ENCODE measurements around the gene PPP3CA.
"Not testable (repeated sequence)": the region's sequence is repeated elsewhere in the genome, so short reads cannot be mapped to it uniquely, and the experiment has no call there.

PPP3CA gene

GRCh38 chr4:101000496-101000895 lies 346.8 kb downstream of the PPP3CA start:
- peaks cover 8% of the 10 kb centered on the region for H3K9me3 ChIP-seq (ENCODE audit: control insufficient read depth, insufficient read depth, low read depth, low read length)
- H3K4me3 ChIP-seq (ENCODE audit: low read depth, low read length), result no peak overlapping the region
- H3K27ac ChIP-seq (ENCODE audit: low read depth, low read length), result no peak overlapping the region
- no peak overlapping the region for H3K9ac ChIP-seq (ENCODE audit: low read length)
- peaks cover 5% of the 10 kb centered on the region; the same call in 1 of the 2 replicates for H3K4me1 ChIP-seq (ENCODE audit: control insufficient read depth, insufficient read depth, low read length)
- H3K36me3 ChIP-seq (ENCODE audit: control insufficient read depth, insufficient read depth, low read length), result no peaks in the 10 kb centered on the region; the same call in 1 of the 2 replicates
- H3K27me3 ChIP-seq (ENCODE audit: control insufficient read depth, insufficient read depth, low read length), result no peaks in the 10 kb centered on the region

DNA sequence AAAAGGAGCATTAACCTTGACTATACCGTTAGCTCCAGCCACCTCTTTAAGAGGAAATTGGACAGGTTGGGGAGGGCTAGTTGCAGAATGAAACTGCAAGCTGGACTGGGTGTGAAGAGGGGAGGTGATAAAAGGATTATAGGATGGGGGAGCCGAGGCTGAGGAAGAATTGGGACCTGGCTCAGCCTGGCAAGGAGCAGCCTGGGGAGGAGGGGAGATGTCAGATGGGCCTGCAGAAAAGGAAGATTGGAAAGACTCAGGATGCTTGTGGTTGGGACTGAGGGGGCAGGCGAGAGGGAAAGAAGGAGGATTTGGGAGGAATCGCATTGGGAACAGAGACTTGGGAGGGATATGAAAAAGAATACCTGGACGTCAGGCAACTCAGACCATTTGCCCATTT lies 351.7 kb downstream of the PPP3CA start:
- H3K36me3 ChIP-seq (ENCODE audit: control insufficient read depth, insufficient read depth, low read length), result no peaks in the 10 kb centered on the region; the same call in 1 of the 2 replicates
- no peaks in the 10 kb centered on the region for H3K27me3 ChIP-seq (ENCODE audit: control insufficient read depth, insufficient read depth, low read length)
- peak overlapping the region; percentile 76 for H3K9ac ChIP-seq (ENCODE audit: low read length)

DNA sequence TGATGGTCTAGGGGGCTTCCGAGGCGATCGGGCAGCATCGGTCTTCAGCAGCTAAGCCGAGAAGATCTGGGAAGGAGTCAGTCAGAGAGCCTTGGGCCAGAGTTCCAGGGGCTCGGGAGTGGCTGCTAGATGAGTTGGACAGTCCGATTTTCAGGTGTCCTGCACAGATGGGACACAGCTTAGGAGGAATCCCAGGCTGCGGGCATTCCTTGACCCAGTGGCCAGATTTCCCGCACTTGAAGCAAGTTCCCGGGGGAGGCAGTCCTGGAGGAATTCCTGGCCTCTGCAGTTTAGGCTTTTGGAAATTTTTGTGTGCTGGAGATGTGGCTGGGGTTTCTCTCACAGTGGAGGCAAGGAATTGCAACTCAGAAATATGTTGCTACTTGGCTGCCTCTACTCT lies 352.3 kb downstream of the PPP3CA start:
- H3K4me3 ChIP-seq (ENCODE audit: low read depth, low read length); H3K27ac ChIP-seq (ENCODE audit: low read depth, low read length); H3K9me3 ChIP-seq (ENCODE audit: control insufficient read depth, insufficient read depth, low read depth, low read length); H3K27me3 ChIP-seq (ENCODE audit: control insufficient read depth, insufficient read depth, low read length); H3K36me3 ChIP-seq (ENCODE audit: control insufficient read depth, insufficient read depth, low read length): not testable (repeated sequence)
- Histone ChIP-seq H3K9ac (ENCODE audit: low read length) (peak overlapping the region; percentile 5), H3K4me1 (ENCODE audit: control insufficient read depth, insufficient read depth, low read length) (peaks cover 18% of the 10 kb centered on the region)

More for the DNA sequence above, 351.7 kb downstream of the PPP3CA start:
- peaks cover 18% of the 10 kb centered on the region for H3K4me1 ChIP-seq (ENCODE audit: control insufficient read depth, insufficient read depth, low read length)
- H3K27ac ChIP-seq (ENCODE audit: low read depth, low read length), result no peak overlapping the region
- H3K9me3 ChIP-seq (ENCODE audit: control insufficient read depth, insufficient read depth, low read depth, low read length), result no peaks in the 10 kb centered on the region; the same call in 1 of the 2 replicates
- H3K4me3 ChIP-seq (ENCODE audit: low read depth, low read length), result peak overlapping the region; percentile 16; the same call in 1 of the 2 replicates

- Histone ChIP-seq H3K27ac (ENCODE audit: low read depth, low read length) (peak overlapping the region; percentile 36; the same call in 1 of the 2 replicates), H3K4me3 (ENCODE audit: low read depth, low read length) (peak overlapping the region; percentile 12; the same call in 1 of the 2 replicates), H3K9ac (ENCODE audit: low read length) (peak overlapping the region; percentile 64), H3K4me1 (ENCODE audit: control insufficient read depth, insufficient read depth, low read length) (peaks cover 26% of the 10 kb centered on the region)
- not testable (repeated sequence) for H3K9me3 ChIP-seq (ENCODE audit: control insufficient read depth, insufficient read depth, low read depth, low read length); H3K27me3 ChIP-seq (ENCODE audit: control insufficient read depth, insufficient read depth, low read length); H3K36me3 ChIP-seq (ENCODE audit: control insufficient read depth, insufficient read depth, low read length)
These were observed 355.8 kb downstream of the PPP3CA start for GRCh38 chr4:100991332-100992069.

- Histone ChIP-seq H3K9ac (ENCODE audit: low read length) (no peak overlapping the region), H3K9me3 (ENCODE audit: control insufficient read depth, insufficient read depth, low read depth, low read length) (no peaks in the 10 kb centered on the region), H3K27me3 (ENCODE audit: control insufficient read depth, insufficient read depth, low read length) (no peaks in the 10 kb centered on the region), H3K4me1 (ENCODE audit: control insufficient read depth, insufficient read depth, low read length) (peaks cover 41% of the 10 kb centered on the region), H3K36me3 (ENCODE audit: control insufficient read depth, insufficient read depth, low read length) (peaks cover 3% of the 10 kb centered on the region; the same call in 1 of the 2 replicates), H3K27ac (ENCODE audit: low read depth, low read length) (0 out of 2 replicates have a peak overlapping the region, but pooled peaks have one; percentile 42), H3K4me3 (ENCODE audit: low read depth, low read length) (no peak overlapping the region)
These were observed 357.9 kb downstream of the PPP3CA start for GRCh38 chr4:100989401-100989800.

- Histone ChIP-seq H3K27me3 (ENCODE audit: control insufficient read depth, insufficient read depth, low read length) (no peaks in the 10 kb centered on the region), H3K27ac (ENCODE audit: low read depth, low read length) (no peak overlapping the region)
These were observed 358.4 kb downstream of the PPP3CA start for GRCh38 chr4:100988876-100989275.

DNA sequence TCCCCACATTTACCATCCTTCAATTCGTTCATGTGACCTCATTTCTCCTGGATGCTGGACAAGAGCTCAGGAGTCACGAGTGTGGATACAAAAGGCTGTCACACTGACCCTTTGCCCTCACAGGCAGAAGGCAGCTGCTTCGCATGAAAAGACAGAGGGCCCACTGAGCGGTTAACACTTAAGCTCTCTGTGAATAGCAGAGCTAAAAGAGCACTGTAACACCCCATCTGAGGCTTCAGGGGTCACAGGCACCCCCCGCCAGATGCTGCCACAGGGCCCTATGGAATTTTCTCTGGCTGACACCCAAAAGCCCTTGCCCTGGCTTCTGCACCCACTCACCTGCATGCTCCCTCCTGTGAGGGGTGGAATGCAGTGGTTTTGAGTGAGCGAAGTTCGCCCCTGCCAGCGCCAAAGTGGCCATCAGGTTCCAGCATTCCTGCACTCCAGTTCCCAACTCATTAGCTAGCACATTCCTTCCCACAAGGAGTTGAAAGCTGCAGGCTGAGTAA lies 360.9 kb downstream of the PPP3CA start:
- Histone ChIP-seq H3K4me1 (ENCODE audit: control insufficient read depth, insufficient read depth, low read length) (peaks cover 51% of the 10 kb centered on the region), H3K27ac (ENCODE audit: low read depth, low read length) (no peak overlapping the region; the same call in 1 of the 2 replicates), H3K36me3 (ENCODE audit: control insufficient read depth, insufficient read depth, low read length) (peaks cover 3% of the 10 kb centered on the region; the same call in 1 of the 2 replicates), H3K4me3 (ENCODE audit: low read depth, low read length) (no peak overlapping the region), H3K9me3 (ENCODE audit: control insufficient read depth, insufficient read depth, low read depth, low read length) (no peaks in the 10 kb centered on the region), H3K27me3 (ENCODE audit: control insufficient read depth, insufficient read depth, low read length) (no peaks in the 10 kb centered on the region), H3K9ac (ENCODE audit: low read length) (no peak overlapping the region)

More at GRCh38 chr4:100988876-100989275, 358.4 kb downstream of the PPP3CA start:
- no peak overlapping the region for H3K9ac ChIP-seq (ENCODE audit: low read length)
- H3K4me3 ChIP-seq (ENCODE audit: low read depth, low read length), result no peak overlapping the region
- H3K4me1 ChIP-seq (ENCODE audit: control insufficient read depth, insufficient read depth, low read length), result peaks cover 41% of the 10 kb centered on the region
- no peaks in the 10 kb centered on the region for H3K9me3 ChIP-seq (ENCODE audit: control insufficient read depth, insufficient read depth, low read depth, low read length)
- H3K36me3 ChIP-seq (ENCODE audit: control insufficient read depth, insufficient read depth, low read length), result peaks cover 3% of the 10 kb centered on the region; the same call in 1 of the 2 replicates

DNA sequence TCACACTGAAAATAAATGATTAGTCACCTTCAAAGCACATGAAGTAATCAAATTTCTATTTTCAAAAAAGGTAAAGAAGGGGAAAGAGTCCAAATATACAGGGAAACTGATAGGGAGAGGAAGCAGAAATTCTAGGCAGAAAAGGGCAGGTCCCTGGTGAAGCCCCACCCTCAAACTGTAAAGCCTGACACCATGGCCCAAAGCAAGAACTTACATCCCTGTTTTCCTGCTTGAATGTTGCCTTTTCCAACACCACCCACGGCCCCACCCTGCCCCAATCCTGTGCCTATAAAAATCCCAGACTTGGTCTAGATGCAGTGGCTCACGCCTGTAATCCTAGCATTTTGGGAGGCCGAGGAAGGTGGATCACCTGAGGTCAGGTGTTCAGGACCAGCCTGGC lies 361.8 kb downstream of the PPP3CA start:
- H3K27ac ChIP-seq (ENCODE audit: low read depth, low read length), result no peak overlapping the region
- H3K4me3 ChIP-seq (ENCODE audit: low read depth, low read length), result no peak overlapping the region
- H3K36me3 ChIP-seq (ENCODE audit: control insufficient read depth, insufficient read depth, low read length), result peaks cover 3% of the 10 kb centered on the region; the same call in 1 of the 2 replicates
- H3K9me3 ChIP-seq (ENCODE audit: control insufficient read depth, insufficient read depth, low read depth, low read length), result no peaks in the 10 kb centered on the region
- no peak overlapping the region for H3K9ac ChIP-seq (ENCODE audit: low read length)
- H3K4me1 ChIP-seq (ENCODE audit: control insufficient read depth, insufficient read depth, low read length), result peaks cover 51% of the 10 kb centered on the region
- H3K27me3 ChIP-seq (ENCODE audit: control insufficient read depth, insufficient read depth, low read length), result no peaks in the 10 kb centered on the region

- H3K9me3 ChIP-seq (ENCODE audit: control insufficient read depth, insufficient read depth, low read depth, low read length), result no peaks in the 10 kb centered on the region
- no peak overlapping the region for H3K27ac ChIP-seq (ENCODE audit: low read depth, low read length)
These were observed 362.4 kb downstream of the PPP3CA start for GRCh38 chr4:100984901-100985300.

GRCh38 chr4:100983426-100983825 lies 363.9 kb downstream of the PPP3CA start:
- Histone ChIP-seq H3K27ac (ENCODE audit: low read depth, low read length) (peak overlapping the region; percentile 42; the same call in 1 of the 2 replicates), H3K9ac (ENCODE audit: low read length) (peak overlapping the region; percentile 33), H3K9me3 (ENCODE audit: control insufficient read depth, insufficient read depth, low read depth, low read length) (no peaks in the 10 kb centered on the region), H3K36me3 (ENCODE audit: control insufficient read depth, insufficient read depth, low read length) (no peaks in the 10 kb centered on the region), H3K4me3 (ENCODE audit: low read depth, low read length) (no peak overlapping the region), H3K4me1 (ENCODE audit: control insufficient read depth, insufficient read depth, low read length) (peaks cover 46% of the 10 kb centered on the region), H3K27me3 (ENCODE audit: control insufficient read depth, insufficient read depth, low read length) (no peaks in the 10 kb centered on the region)

More at GRCh38 chr4:100984901-100985300, 362.4 kb downstream of the PPP3CA start:
- Histone ChIP-seq H3K36me3 (ENCODE audit: control insufficient read depth, insufficient read depth, low read length) (peaks cover 3% of the 10 kb centered on the region; the same call in 1 of the 2 replicates), H3K27me3 (ENCODE audit: control insufficient read depth, insufficient read depth, low read length) (no peaks in the 10 kb centered on the region), H3K4me3 (ENCODE audit: low read depth, low read length) (no peak overlapping the region), H3K4me1 (ENCODE audit: control insufficient read depth, insufficient read depth, low read length) (peaks cover 51% of the 10 kb centered on the region), H3K9ac (ENCODE audit: low read length) (no peak overlapping the region)

DNA sequence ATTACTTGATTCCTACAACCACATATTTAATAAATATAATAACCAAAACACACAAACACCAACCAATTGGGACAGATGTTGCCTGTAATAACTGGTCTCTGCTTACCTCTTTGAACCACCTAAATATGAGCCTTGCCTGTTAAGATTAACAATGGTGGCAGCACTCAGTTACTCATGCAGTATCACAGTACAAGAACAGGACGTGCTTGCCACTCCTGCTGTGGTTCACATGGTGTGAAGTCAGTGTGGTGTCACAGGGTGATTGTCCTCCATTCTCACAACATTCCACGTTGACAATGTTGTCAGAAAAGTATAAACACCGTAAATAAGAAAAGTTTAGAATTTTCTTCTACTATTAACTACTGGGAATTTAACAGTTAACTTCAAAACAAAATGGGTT lies 365.0 kb downstream of the PPP3CA start:
- Histone ChIP-seq H3K9ac (ENCODE audit: low read length) (no peak overlapping the region), H3K27me3 (ENCODE audit: control insufficient read depth, insufficient read depth, low read length) (no peaks in the 10 kb centered on the region), H3K4me1 (ENCODE audit: control insufficient read depth, insufficient read depth, low read length) (peaks cover 50% of the 10 kb centered on the region), H3K27ac (ENCODE audit: low read depth, low read length) (no peak overlapping the region), H3K36me3 (ENCODE audit: control insufficient read depth, insufficient read depth, low read length) (no peaks in the 10 kb centered on the region), H3K9me3 (ENCODE audit: control insufficient read depth, insufficient read depth, low read depth, low read length) (no peaks in the 10 kb centered on the region), H3K4me3 (ENCODE audit: low read depth, low read length) (no peak overlapping the region)
